Hematopoietic multipotent progenitor cell treated with erythropoietin and hydrocortisone succinate and interleukin-3 and kit ligand, for 17 days (in vitro differentiated cells): ENCODE results near the gene EME2.
"Not testable (repeated sequence)": the region's sequence is repeated elsewhere in the genome, so short reads cannot be mapped to it uniquely, and the experiment has no call there.

ENCODE experiments used
- DNase-seq: peaks from one replicate; pipeline ENCODE4 v3.0.0-alpha.2; 2015; ENCODE audit warnings: low spot score

EME2 gene

GRCh38 chr16:1772362-1772907 lies at the start of gene EME2:
TSS of gene EME2 (plus strand) at chr16:1772810. CDS start at chr16:1773228, 418 bp downstream.
- DNase-seq: peak; percentile 37

GRCh38 chr16:1723450-1724147 lies 49.0 kb upstream of the EME2 start:
- DNase-seq: peak; percentile 69

GRCh38 chr16:1724491-1724890 lies 48.1 kb upstream of the EME2 start:
- DNase-seq: no peak

- DNase-seq: no peak
Measured at GRCh38 chr16:1726661-1727502, 45.7 kb upstream of the EME2 start.

DNA sequence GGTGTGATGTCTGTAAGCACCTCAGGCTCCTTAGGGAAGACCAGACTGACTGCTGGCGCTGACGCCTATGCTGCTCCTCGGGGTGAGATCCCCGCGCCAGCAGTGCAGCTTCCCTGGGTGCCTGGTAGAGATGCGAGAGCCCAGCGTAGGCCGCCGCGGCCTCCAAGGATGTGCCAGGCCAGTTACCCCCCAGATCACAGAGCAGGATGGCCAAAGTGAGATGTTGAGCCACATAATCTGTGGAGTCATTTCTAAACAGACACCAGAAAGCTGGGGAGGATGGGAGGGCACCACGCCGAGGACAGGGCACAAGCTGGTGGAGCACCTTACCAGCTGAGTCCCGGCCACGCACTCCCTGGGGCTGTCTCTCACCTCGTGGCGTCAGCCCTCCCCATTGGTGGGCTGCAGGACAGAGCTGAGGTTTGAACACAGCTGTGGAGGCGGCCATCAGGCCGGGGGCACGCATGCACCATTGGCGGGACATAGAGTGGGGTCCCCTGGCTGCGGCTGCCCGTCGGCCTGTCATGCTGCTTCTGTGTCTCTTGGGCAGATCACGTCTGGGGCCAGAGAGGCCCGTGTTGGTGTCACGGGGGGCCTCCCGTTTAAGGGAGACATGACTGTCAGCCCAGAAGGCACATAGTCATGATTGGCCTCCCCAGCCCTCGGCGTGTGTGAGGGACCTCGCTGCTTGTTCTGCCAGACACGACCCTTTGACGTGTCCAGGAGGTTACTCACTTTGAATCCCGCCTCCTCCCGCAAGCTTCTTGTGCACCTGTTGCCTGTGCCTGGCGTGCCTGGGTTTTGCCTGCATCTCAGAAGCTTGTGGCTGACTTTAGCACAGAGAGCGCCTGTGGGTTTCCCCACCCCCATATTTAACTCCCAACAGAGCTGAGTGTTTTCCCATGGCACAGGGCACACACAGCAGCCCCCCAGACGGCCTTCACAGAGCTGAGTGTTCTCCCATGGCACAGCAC lies 44.7 kb upstream of the EME2 start:
- no peak for DNase-seq

DNA sequence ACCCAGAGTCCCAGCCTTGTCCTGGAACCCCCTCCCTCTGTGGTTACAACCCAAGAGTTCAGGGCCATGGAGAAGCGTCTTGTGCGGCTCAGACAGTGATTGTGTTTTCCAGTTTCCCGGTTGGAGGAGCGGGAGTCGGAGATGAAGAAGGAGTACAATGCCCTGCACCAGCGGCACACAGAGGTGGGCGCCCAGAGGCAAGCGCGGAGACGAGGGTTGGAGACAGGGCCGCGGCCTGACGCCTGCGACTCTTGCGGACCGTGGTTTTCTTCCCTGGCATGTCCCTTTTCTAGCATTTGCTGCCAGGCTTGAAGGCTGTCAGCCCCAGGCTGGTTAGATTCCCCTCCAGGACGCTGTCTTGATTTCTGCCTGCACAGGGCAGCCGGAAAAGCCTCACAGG lies 43.6 kb upstream of the EME2 start:
- DNase-seq: no peak

- no peak for DNase-seq
Measured at GRCh38 chr16:1729445-1729844, 43.2 kb upstream of the EME2 start.

DNA sequence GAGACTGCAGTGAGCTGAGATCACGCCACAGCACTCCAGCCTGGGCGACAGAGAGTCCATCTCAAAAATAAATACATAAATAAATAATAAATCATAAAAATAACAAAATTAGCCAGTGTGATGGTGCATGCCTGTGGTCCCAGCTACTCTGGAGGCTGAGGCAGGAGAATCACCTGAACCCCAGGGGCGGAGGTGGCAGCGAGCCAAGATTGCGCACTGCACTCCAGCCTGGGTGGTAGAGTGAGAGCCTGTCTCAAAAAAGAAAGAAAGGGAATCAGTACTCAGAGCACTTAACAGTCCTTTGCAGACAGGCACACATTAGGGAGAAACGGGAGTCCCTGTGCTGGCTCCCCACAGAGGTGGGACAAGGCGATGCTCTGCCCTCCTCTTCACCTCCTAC lies 41.5 kb upstream of the EME2 start:
- no peak for DNase-seq

DNA sequence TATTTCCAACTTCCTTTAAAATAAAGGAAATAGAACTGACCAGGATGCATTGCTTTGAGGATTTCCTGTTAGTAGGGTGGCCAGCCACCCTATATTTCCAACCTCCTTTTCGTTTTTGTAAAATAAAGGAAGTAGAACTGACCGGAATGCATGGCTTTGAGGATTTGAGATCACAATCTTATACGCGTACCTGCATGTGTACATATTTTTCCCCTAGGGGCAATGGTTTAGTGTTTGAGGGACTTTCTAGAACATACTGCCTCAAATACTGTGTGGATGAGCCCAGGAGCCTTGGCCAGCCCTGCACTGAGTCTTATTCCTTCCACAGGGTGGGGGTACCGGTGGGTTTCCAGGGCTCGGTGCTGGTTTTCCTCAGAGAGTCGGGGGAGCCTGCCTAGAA lies 41.0 kb upstream of the EME2 start:
- DNase-seq: no peak

DNA sequence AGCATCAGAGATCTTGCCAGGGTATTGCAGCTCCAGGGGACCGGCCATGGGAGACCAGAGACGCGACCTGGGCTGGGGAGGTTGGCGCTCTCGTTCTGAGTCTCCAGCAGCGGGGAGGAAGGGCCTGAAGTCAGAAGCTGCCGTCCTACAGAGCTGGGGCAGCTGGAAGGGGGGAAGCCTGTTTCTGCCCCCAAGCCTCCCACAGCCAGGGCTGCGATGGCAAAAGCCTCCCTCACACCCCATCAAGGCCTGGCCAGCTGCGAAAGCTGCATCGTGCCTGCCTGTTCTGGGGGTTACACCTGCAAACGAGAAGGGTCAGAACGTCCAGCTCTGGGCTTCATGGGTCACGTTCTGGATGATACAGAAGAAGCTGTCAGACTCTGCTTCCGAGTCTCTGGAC lies 40.5 kb upstream of the EME2 start:
- DNase-seq: no peak

DNA sequence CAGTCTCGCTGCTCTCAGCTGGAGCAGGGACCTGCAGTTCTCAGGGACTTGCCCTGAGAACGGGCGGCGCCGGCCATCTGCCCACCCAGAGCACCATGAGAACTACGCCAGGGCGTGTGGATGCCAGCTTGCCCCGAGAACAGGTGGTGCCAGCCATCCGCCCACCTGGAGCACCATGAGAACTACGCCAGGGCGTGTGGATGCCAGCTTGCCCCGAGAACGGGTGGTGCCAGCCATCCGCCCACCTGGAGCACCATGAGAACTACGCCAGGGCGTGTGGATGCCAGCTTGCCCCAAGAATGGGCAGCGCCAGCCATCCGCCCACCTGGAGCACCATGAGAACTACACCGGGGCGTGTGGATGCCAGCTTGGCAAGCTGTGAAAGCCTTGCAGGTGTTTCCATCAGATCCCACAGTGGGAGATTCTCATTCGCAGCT lies 40.0 kb upstream of the EME2 start:
- not testable (repeated sequence) for DNase-seq

GRCh38 chr16:1734123-1734522 lies 38.5 kb upstream of the EME2 start:
- DNase-seq: no peak

GRCh38 chr16:1734816-1735215 lies 37.8 kb upstream of the EME2 start:
- DNase-seq: no peak

- DNase-seq: no peak
Measured at GRCh38 chr16:1740234-1740633, 32.4 kb upstream of the EME2 start.

- DNase-seq: no peak
Measured at GRCh38 chr16:1740781-1741490, 31.7 kb upstream of the EME2 start.

- no peak for DNase-seq
Measured at GRCh38 chr16:1741553-1742165, 31.0 kb upstream of the EME2 start.

DNA sequence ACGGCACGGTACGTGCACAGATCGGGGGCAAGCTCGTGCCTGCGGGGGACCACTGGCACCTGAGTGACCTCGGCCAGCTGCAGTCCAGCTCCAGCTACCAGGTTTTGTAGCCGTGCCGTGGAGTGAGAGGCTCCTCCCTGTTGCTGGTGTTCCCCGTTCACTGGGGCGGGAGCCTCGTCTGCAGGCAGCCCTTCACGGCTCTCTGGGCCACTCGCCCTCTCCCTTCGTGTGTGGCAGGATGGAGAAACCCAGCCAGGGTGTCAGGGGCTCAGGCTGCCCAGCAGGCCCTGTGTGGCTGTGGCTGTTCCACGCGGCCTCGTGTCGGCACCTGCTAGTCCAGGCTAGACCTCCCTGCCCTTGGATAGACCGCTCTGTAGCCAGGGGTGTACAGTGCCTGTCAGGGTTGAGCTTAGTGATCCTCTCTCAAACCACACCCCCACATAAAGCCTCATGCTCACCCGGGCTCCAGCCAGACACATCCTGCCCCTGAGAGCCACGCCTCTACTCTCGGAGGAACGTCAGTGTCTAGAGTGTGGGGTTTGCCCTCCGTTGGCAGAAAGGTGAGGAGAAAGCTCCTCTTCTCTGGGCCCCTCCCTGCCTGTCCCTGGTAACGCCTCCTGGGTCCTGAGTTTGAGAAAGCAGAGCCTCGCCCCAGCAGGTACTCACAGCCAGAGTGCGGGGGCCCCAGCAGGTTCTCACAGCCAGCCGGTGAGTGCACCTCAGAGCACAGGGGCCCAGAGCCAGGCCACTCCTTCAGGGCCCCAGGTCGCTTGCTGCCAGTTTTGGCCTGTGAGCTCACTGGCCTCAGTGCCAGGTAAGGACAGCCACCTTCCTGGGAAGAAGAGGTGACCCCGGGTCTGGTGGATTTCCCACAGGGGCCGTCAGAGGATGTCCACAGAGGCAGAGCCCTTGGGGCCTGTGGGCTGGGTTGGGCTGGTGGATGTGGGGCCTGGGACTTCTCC lies 29.0 kb upstream of the EME2 start:
- DNase-seq: no peak

GRCh38 chr16:1744338-1744840 lies 28.2 kb upstream of the EME2 start:
- DNase-seq: no peak

DNA sequence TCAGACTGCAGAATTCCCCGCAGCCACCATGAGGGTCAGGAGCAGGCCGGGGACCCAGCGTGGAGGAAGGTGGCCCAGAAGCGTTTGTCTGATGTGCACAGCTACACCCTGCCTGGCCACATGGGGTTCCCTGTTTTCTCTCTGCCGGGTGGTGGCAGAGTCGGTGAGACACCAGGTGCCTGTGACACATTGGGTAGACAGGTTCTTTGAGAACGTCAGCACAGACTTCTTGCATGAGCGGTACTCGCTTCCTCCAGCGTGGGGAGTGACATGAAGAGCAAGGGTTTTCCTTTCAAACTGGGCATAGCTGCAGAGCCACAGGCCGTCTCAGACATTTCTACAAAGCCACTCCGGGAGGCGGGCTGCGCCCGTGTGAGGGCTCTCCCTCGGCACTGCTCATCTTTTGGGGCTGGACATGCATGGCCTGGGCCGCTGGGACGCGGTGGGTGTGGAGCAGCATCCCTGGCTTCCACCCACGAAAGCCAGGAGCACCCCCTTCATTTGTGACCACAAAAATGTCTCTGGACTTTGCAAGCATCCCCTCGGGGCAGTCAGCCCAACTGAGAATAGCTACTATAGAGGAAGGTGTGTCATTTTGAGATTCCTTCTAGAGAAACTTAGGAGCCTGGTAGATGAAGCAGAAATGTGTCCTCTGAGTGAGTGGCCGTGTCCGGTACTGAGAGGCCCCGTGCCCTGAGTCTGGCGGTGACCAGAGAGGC lies 27.3 kb upstream of the EME2 start:
- DNase-seq: no peak
